A549 (cell line): ENCODE data around the gene CPED1. TPM values are rescaled to one million over a fixed set of nuclear protein-coding genes. Genes with fewer than 3 reads are reported as not detected.

ENCODE experiments used
- ATAC-seq, 2 experiments: fragments of 200-7000 bp in 1 of 2; fragments of >200 bp in 1 of 2; cut with Nextera tagmentation in 1 of 2; cut with Tn5 transposase in 1 of 2; 3 replicates each; pipeline versions ENCODE4 v1.8.0 to v1.9.1; 2018 to 2020; ENCODE audit warnings: mild to moderate bottlenecking in 1 of 2, moderate library complexity in 1 of 2
- CTCF ChIA-PET: fragments of 300-600 bp; sonication (Branson Sonifier 250); formaldehyde crosslinking; extraction: SDS; loops from one replicate; lab custom pipeline; 2021; ENCODE audit warnings: antibody characterized with exemption, inconsistent platforms; lab: Yijun Ruan, JAX
- POLR2A ChIA-PET: fragments of 350-600 bp; formaldehyde crosslinking; extraction: SDS; loops from one replicate; lab custom pipeline; 2021; ENCODE audit warnings: antibody characterized with exemption, inconsistent platforms; lab: Yijun Ruan, JAX
- DNase-seq, 2 experiments: peaks; one replicate each; pipeline versions ENCODE4 v3.0.0 to v3.0.0-alpha.2; 2011 to 2016; ENCODE audit warnings: low read depth in 1 of 2, low spot score in 1 of 2
- FAIRE-seq: peaks from 2 replicates; lab custom pipeline; 2011; peaks lifted over from hg19 to GRCh38; lab: Jason Lieb, UNC
- H3K27ac ChIP-seq, 2 experiments: fragments of >200 bp; sonication (Bioruptor Twin); formaldehyde crosslinking; 3 replicates each; pipeline ENCODE4 v1.5.1; 2016 to 2017
- H3K4me1 ChIP-seq: fragments of >200 bp; sonication (Bioruptor Twin); formaldehyde crosslinking; 3 replicates; pipeline ENCODE4 v1.6.1; 2016
- H3K4me2 ChIP-seq: fragments of >200 bp; sonication (Bioruptor Twin); formaldehyde crosslinking; 3 replicates; pipeline ENCODE4 v1.6.1; 2016
- H3K4me3 ChIP-seq: fragments of >200 bp; sonication (Bioruptor Twin); formaldehyde crosslinking; 3 replicates; pipeline ENCODE4 v1.5.1; 2016
- H3K9me3 ChIP-seq: fragments of >200 bp; sonication (Bioruptor Twin); formaldehyde crosslinking; 3 replicates; pipeline ENCODE4 v1.6.1; 2016
- ATOH8 ChIP-seq: fragments of 250-450 bp; sonication (Bioruptor Pico); IDR thresholded peaks from 2 replicates; pipeline ENCODE4 v1.5.0; 2020; ENCODE audit warnings: low read depth, mild to moderate bottlenecking, moderate library complexity
- BCL3 ChIP-seq: fragments of >200 bp; sonication (Bioruptor Twin); formaldehyde crosslinking; IDR thresholded peaks from 3 replicates; pipeline ENCODE4 v1.6.1; 2016
- CBX2 ChIP-seq: fragments of 200-600 bp; sonication (generic); IDR thresholded peaks from 2 replicates; pipeline ENCODE4 v1.6.1; 2016; ENCODE audit warnings: low read depth, mild to moderate bottlenecking, borderline replicate concordance
- CBX8 ChIP-seq: fragments of 200-600 bp; sonication (generic); IDR thresholded peaks from 2 replicates; pipeline ENCODE4 v1.6.1; 2016
- CEBPB ChIP-seq, 2 experiments: fragments of >200 bp in 1 of 2; sonication (Bioruptor Twin) in 1 of 2; formaldehyde crosslinking in 1 of 2; IDR thresholded peaks; 2 replicates each; pipeline ENCODE4 v1.6.1; 2012 to 2016
- CHD2 ChIP-seq: fragments of 150-350 bp; IDR thresholded peaks from 2 replicates; pipeline ENCODE4 v1.6.1; 2014; ENCODE audit warnings: low read length; ENCODE audit not compliant: partially characterized antibody
- E2F6 ChIP-seq: IDR thresholded peaks from 2 replicates; pipeline ENCODE4 v1.6.1; 2012; ENCODE audit warnings: low read depth, borderline replicate concordance
- EHF ChIP-seq: fragments of 250-450 bp; sonication (Bioruptor Pico); IDR thresholded peaks from 2 replicates; pipeline ENCODE4 v1.5.0; 2020; ENCODE audit warnings: mild to moderate bottlenecking
- EHMT2 ChIP-seq: fragments of 200-600 bp; sonication (generic); IDR thresholded peaks from 2 replicates; pipeline ENCODE4 v1.6.1; 2016; ENCODE audit warnings: antibody characterized with exemption, low read depth, mild to moderate bottlenecking, moderate library complexity
- FOSL2 ChIP-seq, 2 experiments: fragments of 450-650 bp in 1 of 2; fragments of >200 bp in 1 of 2; sonication (Bioruptor Twin) in 1 of 2; formaldehyde crosslinking; IDR thresholded peaks; 2 replicates each; pipeline versions ENCODE4 v1.5.0 to v1.6.1; 2016 to 2020; ENCODE audit warnings: mild to moderate bottlenecking in 1 of 2, moderate library complexity in 1 of 2
- FOXS1 ChIP-seq: fragments of 250-450 bp; sonication (Bioruptor Pico); IDR thresholded peaks from 2 replicates; pipeline ENCODE4 v1.5.0; 2020; ENCODE audit warnings: mild to moderate bottlenecking, moderate library complexity
- HEYL ChIP-seq: fragments of 250-450 bp; sonication (Bioruptor Pico); IDR thresholded peaks from 2 replicates; pipeline ENCODE4 v1.8.0; 2021; ENCODE audit warnings: mild to moderate bottlenecking, moderate library complexity
- JUN ChIP-seq, 2 experiments: fragments of >200 bp; sonication (Bioruptor Twin); formaldehyde crosslinking; IDR thresholded peaks; 2 replicates in 1 of 2; 3 replicates in 1 of 2; pipeline ENCODE4 v1.6.1; 2016 to 2017
- KDM1A ChIP-seq: fragments of 200-600 bp; sonication (generic); IDR thresholded peaks from 2 replicates; pipeline ENCODE4 v1.6.1; 2016; ENCODE audit warnings: low read depth, mild to moderate bottlenecking
- KDM5A ChIP-seq: fragments of 200-600 bp; sonication (generic); IDR thresholded peaks from 2 replicates; pipeline ENCODE4 v1.6.1; 2016; ENCODE audit warnings: antibody characterized with exemption, mild to moderate bottlenecking
- MAFK ChIP-seq: fragments of 450-650 bp; IDR thresholded peaks from 2 replicates; pipeline ENCODE4 v1.6.1; 2014; ENCODE audit not compliant: partially characterized antibody
- MAX ChIP-seq: IDR thresholded peaks from 2 replicates; pipeline ENCODE4 v1.6.1; 2012
- MAZ ChIP-seq: fragments of 150-350 bp; IDR thresholded peaks from 2 replicates; pipeline ENCODE4 v1.6.1; 2014; ENCODE audit warnings: antibody characterized with exemption, low read depth, low read length, borderline replicate concordance
- NPAS2 ChIP-seq: fragments of 250-450 bp; sonication (Bioruptor Pico); IDR thresholded peaks from 2 replicates; pipeline ENCODE4 v1.8.0; 2022; ENCODE audit warnings: mild to moderate bottlenecking, moderate library complexity, borderline replicate concordance
- NR3C1 ChIP-seq: fragments of >200 bp; sonication (Bioruptor Twin); formaldehyde crosslinking; IDR thresholded peaks from 3 replicates; pipeline ENCODE4 v1.6.1; 2017
- PHF8 ChIP-seq: fragments of 200-600 bp; sonication (generic); IDR thresholded peaks from 2 replicates; pipeline ENCODE4 v1.6.1; 2016; ENCODE audit warnings: low read depth, mild to moderate bottlenecking, antibody characterized with exemption, moderate library complexity, borderline replicate concordance
- POLR2AphosphoS2 ChIP-seq: conservative IDR thresholded peaks from 2 replicates; pipeline ENCODE4 v1.6.1; 2012; ENCODE audit warnings: low read length, improper control_type of control experiment, inconsistent platforms
- REST ChIP-seq: fragments of 200-600 bp; sonication (generic); IDR thresholded peaks from 2 replicates; pipeline ENCODE4 v1.6.1; 2016; ENCODE audit warnings: antibody characterized with exemption, mild to moderate bottlenecking, moderate library complexity
- RNF2 ChIP-seq: fragments of 200-600 bp; sonication (generic); IDR thresholded peaks from 2 replicates; pipeline ENCODE4 v1.6.1; 2016; ENCODE audit warnings: low read depth, mild to moderate bottlenecking, antibody characterized with exemption, moderate library complexity, borderline replicate concordance
- TP53 ChIP-seq: fragments of 250-450 bp; sonication (Bioruptor Pico); IDR thresholded peaks from 2 replicates; pipeline ENCODE4 v1.5.0; 2021; ENCODE audit warnings: mild to moderate bottlenecking, moderate library complexity
- ZFP36 ChIP-seq: fragments of 450-650 bp; IDR thresholded peaks from 2 replicates; pipeline ENCODE4 v1.6.1; 2014; ENCODE audit warnings: borderline replicate concordance; ENCODE audit not compliant: partially characterized antibody
- ZSCAN20 ChIP-seq: fragments of 250-450 bp; sonication (Bioruptor Pico); IDR thresholded peaks from 2 replicates; pipeline ENCODE4 v1.8.0; 2022; ENCODE audit warnings: mild to moderate bottlenecking, moderate library complexity
- WGBS: methylation state at CpG from one replicate; pipeline ENCODE4 v1.1.6; 2017; ENCODE audit errors: missing lambda C conversion rate; 5-methylcytosine and 5-hydroxymethylcytosine counted together
- polyA plus RNA-seq, 4 experiments: library from polyadenylated mRNA; depleted of rRNA in 3 of 4; stranded (reverse); fragments of >200 nt; fragmentation: RNase III in 1 of 4; extraction: RNeasy Plus Mini Kit Qiagen cat#74134 plus additional on column Dnase treatment in 1 of 4; gene quantifications; 2 replicates in 3 of 4; 3 replicates in 1 of 4; pipeline ENCODE4 v1.2.3, GENCODE V29; 2011 to 2017

Gene CPED1
- polyA plus RNA-seq, 2 of the 4 experiments (the other 2 are of a cell fraction) = 0.03 TPM; not detected in 1

GRCh38 chr7:121048195-121048594 is 59.7 kb downstream of the CPED1 start:
- no peak overlapping the region for H3K27ac ChIP-seq
- 28% methylated on average over 4 of the region's 4 CpGs for WGBS
- CTCF ChIA-PET = no interaction called here
- TF ChIP-seq CEBPB (IDR thresholded peaks at IDR 0.05) (no peak), ATOH8 (CRISPR knock-in tag) (no peak), MAX (no peak), HEYL (CRISPR knock-in tag) (no peak), MAFK (no peak), E2F6 (no peak), CBX8 (no peak), REST (no peak), KDM1A (no peak), EHF (CRISPR knock-in tag) (no peak), MAZ (no peak), EHMT2 (no peak), RNF2 (no peak), BCL3 (no peak), NPAS2 (no peak)
- H3K4me2 ChIP-seq = no peak overlapping the region
- H3K9me3 ChIP-seq = no peaks in the 10 kb centered on the region
- H3K4me3 ChIP-seq = no peak overlapping the region
- POLR2A ChIA-PET = no interaction called here
- FAIRE-seq = no peak
- ATAC-seq = no peak
- DNase-seq = no peak
- H3K4me1 ChIP-seq = no peaks in the 10 kb centered on the region

GRCh38 chr7:121049028-121049791 is 60.7 kb downstream of the CPED1 start:
- ATAC-seq (no peak), FAIRE-seq (no peak), DNase-seq (no peak)
- POLR2A ChIA-PET = interaction anchor here (0.7 kb wide), 1 partner anchor 48 kb away, joined by 3 read pairs; no protein-coding TSS in a partner anchor
- Histone ChIP-seq H3K4me2 (no peak overlapping the region), H3K9me3 (no peaks in the 10 kb centered on the region), H3K4me1 (no peaks in the 10 kb centered on the region), H3K4me3 (no peak overlapping the region), H3K27ac (no peak overlapping the region)
- CTCF ChIA-PET = no interaction called here
- 6% methylated on average over 3 of the region's 3 CpGs for WGBS
- no peak for TF ChIP-seq KDM5A
- no peak for TF ChIP-seq NR3C1
- TF ChIP-seq ZSCAN20 = no peak
- no peak for TF ChIP-seq TP53
- TF ChIP-seq KDM1A = no peak
- no peak for TF ChIP-seq CHD2
- no peak for TF ChIP-seq POLR2AphosphoS2
- no peak for TF ChIP-seq PHF8
- TF ChIP-seq FOXS1 (CRISPR knock-in tag) = no peak
- TF ChIP-seq FOSL2 (IDR thresholded peaks at IDR 0.05) = no peak
- no peak for TF ChIP-seq FOSL2 (CRISPR knock-in tag; IDR thresholded peaks at IDR 0.05)
- no peak for TF ChIP-seq CBX2
- TF ChIP-seq EHMT2 = no peak
- no peak for TF ChIP-seq MAZ
- TF ChIP-seq JUN (IDR thresholded peaks at IDR 0.05) = no peak
- no peak for TF ChIP-seq ZFP36
- no peak for TF ChIP-seq HEYL (CRISPR knock-in tag)
